Sigmoid colon (tissue), 7 donors: ENCODE measurements around the gene ADAMTS8. TPM values are rescaled to one million over a fixed set of nuclear protein-coding genes. Genes with fewer than 3 reads are reported as not detected.

Experiments used
- DNase-seq: peaks from one replicate; pipeline ENCODE4 v3.0.0-alpha.2; 2019
- H3K27ac ChIP-seq, 4 donors: fragments of 200-600 bp; sonication (generic); one replicate each; pipeline ENCODE4 v1.5.1; 2016 to 2019; ENCODE audit warnings: mild to moderate bottlenecking in 1 of 4
- H3K27me3 ChIP-seq, 3 donors: fragments of 200-600 bp; sonication (generic); one replicate each; pipeline ENCODE4 v1.5.1; 2019; ENCODE audit warnings: mild to moderate bottlenecking in 1 of 3
- H3K36me3 ChIP-seq, 4 donors: fragments of 200-600 bp; sonication (generic); one replicate each; pipeline ENCODE4 v1.5.1; 2016 to 2019
- H3K4me1 ChIP-seq, 4 donors: fragments of 200-600 bp; sonication (generic); one replicate each; pipeline ENCODE4 v1.5.1; 2017 to 2019
- H3K4me3 ChIP-seq, 4 donors: fragments of 200-600 bp; sonication (generic); one replicate each; pipeline ENCODE4 v1.5.1; 2017 to 2019; ENCODE audit warnings: mild to moderate bottlenecking in 2 of 4, moderate library complexity in 1 of 4
- H3K9me3 ChIP-seq, 4 donors: fragments of 200-600 bp in 3 of 4; sonication (generic) in 3 of 4; one replicate each; pipeline versions ENCODE4 v1.5.1 to v1.6.1; 2013 to 2019
- CTCF ChIP-seq, 4 experiments: fragments of 450-650 bp in 3 of 4; fragments of 200-600 bp in 1 of 4; IDR thresholded peaks; one replicate each; pipeline ENCODE4 v1.5.1; 2016 to 2019; ENCODE audit warnings: antibody characterized with exemption in 4 of 4, mild to moderate bottlenecking in 3 of 4, moderate library complexity in 2 of 4
- EP300 ChIP-seq, 4 donors: sonication (generic); formaldehyde crosslinking; IDR thresholded peaks; one replicate each; pipeline ENCODE4 v1.6.1; 2017; ENCODE audit warnings: antibody characterized with exemption in 4 of 4
- POLR2A ChIP-seq, 2 donors: fragments of 450-650 bp; IDR thresholded peaks; one replicate each; pipeline ENCODE4 v1.6.1; 2016; ENCODE audit warnings: antibody characterized with exemption in 2 of 2, mild to moderate bottlenecking in 2 of 2, moderate library complexity in 2 of 2
- POLR2AphosphoS5 ChIP-seq, 4 donors: sonication (generic); formaldehyde crosslinking; IDR thresholded peaks; one replicate each; pipeline ENCODE4 v1.6.1; 2017; ENCODE audit warnings: antibody characterized with exemption in 4 of 4
- WGBS, 2 donors: extraction: QIAGEN DNeasy Blood & Tissue Kit; methylation state at CpG; one replicate each; pipeline ENCODE4 v1.1.7; 2013; 5-methylcytosine and 5-hydroxymethylcytosine counted together
- intact Hi-C: fragments of 100-400 bp; cut with DNase I; formaldehyde crosslinking; loops from one replicate; pipeline ENCODE4 v1.15.1; 2023
- polyA plus RNA-seq, 3 donors: library from polyadenylated mRNA; stranded (reverse); fragments of 200-250 nt; gene quantifications; one replicate each; pipeline ENCODE4 v1.2.3, GENCODE V29; 2013
- total RNA-seq, 4 donors: library from RNA; depleted of rRNA; stranded (reverse); fragments of >200 nt; gene quantifications; one replicate each; pipeline ENCODE4 v1.1.0, GENCODE V29; 2016
- donor health status: healthy with polysubstance abuse.
- donor health status: Bipolar disorder and iron deficiency.
- donor health status: healthy.

Gene ADAMTS8
- total and polyA plus RNA-seq, 7 donors: under 0.01 to 11.9 (median 4.2) TPM; not detected in 1

GRCh38 chr11:130451231-130452019 is 23.0 kb upstream of the ADAMTS8 start:
- intact Hi-C loops: no loop called here
- Histone ChIP-seq H3K4me3 (peak overlapping the region in 2 of 4 donors; percentile 6 to 62), H3K27me3 (peaks cover 0 to 13% (median 0%) of the 10 kb centered on the region in 3 donors), H3K9me3 (no peaks in the 10 kb centered on the region), H3K36me3 (no peaks in the 10 kb centered on the region), H3K27ac (peak overlapping the region in 3 of 4 donors; percentile 38 to 81 (median 79)), H3K4me1 (peaks cover 0 to 22% (median 20%) of the 10 kb centered on the region in 4 donors)
- WGBS, 2 donors: 64 to 74% methylated on average over 6 of the region's 6 CpGs
- TF ChIP-seq EP300 (IDR thresholded peaks at IDR 0.05) (no peak), CTCF (IDR thresholded peaks at IDR 0.05) (no peak), POLR2AphosphoS5 (IDR thresholded peaks at IDR 0.05) (no peak), POLR2A (IDR thresholded peaks at IDR 0.05) (no peak)
- DNase-seq: no peak

DNA sequence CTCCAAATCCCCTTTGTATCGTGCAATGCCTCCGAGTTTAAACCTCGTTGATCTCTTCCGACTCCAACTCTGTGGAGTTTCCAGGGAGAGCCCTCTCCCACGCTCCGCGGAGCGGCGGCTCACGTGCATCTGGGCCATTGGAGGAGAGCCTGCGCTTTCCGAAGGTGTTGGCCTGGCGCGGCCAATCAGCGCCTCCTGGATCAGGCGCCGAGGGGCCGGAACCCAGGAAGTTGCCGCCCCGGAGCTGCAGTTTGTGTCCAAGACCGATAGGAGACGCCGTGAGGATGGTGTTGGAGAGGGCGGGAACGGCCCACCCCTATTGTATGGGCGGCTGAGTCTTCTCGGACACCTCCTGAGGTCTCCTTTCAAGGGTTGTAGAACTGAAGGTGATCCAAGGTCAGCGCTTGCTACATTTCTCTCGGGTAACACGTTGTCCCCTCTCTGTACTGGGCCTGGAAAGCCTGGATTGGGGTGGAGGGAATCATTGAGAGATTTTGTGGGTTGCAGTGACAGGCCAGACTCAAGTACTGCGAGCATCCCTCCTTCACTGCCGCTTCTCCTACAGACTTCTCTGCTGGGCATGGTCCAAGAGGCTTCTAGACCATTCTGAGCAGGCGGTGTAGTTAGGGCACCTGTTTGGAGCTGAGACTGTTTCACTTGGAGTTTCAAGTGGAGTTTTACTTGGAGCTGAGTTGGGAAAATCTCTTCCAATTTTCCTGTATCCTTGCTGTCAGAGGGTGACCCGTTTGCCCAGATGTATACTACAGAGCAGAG is 21.8 kb upstream of the ADAMTS8 start:
- Histone ChIP-seq H3K4me3 (peak overlapping the region; percentile 39 to 63 (median 59)), H3K4me1 (peaks cover 0 to 22% (median 20%) of the 10 kb centered on the region in 4 donors), H3K27ac (peak overlapping the region; percentile 62 to 81 (median 78)), H3K36me3 (no peaks in the 10 kb centered on the region), H3K9me3 (no peaks in the 10 kb centered on the region), H3K27me3 (peaks cover 0 to 13% (median 0%) of the 10 kb centered on the region in 3 donors)
- intact Hi-C loops: no loop called here
- TF ChIP-seq POLR2AphosphoS5 (IDR thresholded peaks at IDR 0.05) (peak; percentile 61 to 80 (median 72)), CTCF (IDR thresholded peaks at IDR 0.05) (peak in 3 of 4 experiments; percentile 22 to 35 (median 33)), POLR2A (IDR thresholded peaks at IDR 0.05) (no peak)
- peak; percentile 92 for DNase-seq
- WGBS, 2 donors: 22 to 32% methylated on average over 34 of the region's 34 CpGs

DNA sequence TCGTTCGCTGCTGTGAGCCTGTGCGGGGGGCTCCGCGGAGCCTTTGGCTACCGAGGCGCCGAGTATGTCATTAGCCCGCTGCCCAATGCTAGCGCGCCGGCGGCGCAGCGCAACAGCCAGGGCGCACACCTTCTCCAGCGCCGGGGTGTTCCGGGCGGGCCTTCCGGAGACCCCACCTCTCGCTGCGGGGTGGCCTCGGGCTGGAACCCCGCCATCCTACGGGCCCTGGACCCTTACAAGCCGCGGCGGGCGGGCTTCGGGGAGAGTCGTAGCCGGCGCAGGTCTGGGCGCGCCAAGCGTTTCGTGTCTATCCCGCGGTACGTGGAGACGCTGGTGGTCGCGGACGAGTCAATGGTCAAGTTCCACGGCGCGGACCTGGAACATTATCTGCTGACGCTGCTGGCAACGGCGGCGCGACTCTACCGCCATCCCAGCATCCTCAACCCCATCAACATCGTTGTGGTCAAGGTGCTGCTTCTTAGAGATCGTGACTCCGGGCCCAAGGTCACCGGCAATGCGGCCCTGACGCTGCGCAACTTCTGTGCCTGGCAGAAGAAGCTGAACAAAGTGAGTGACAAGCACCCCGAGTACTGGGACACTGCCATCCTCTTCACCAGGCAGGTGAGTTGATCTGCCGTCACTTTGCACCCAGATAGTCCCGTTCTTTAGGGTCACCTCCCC is 21.0 kb upstream of the ADAMTS8 start:
- peaks cover 0 to 22% (median 20%) of the 10 kb centered on the region in 4 donors for H3K4me1 ChIP-seq
- H3K9me3 ChIP-seq: no peaks in the 10 kb centered on the region
- 2 to 4% methylated on average over 64 of the region's 64 CpGs for WGBS, 2 donors
- H3K36me3 ChIP-seq: no peaks in the 10 kb centered on the region
- H3K27me3 ChIP-seq: peaks cover 0 to 13% (median 0%) of the 10 kb centered on the region in 3 donors
- peak overlapping the region; percentile 39 to 63 (median 59) for H3K4me3 ChIP-seq
- intact Hi-C loops: no loop called here
- no peak for DNase-seq
- peak overlapping the region; percentile 62 to 81 (median 78) for H3K27ac ChIP-seq
- no peak for TF ChIP-seq EP300 (IDR thresholded peaks at IDR 0.05)
- no peak for TF ChIP-seq POLR2AphosphoS5 (IDR thresholded peaks at IDR 0.05)
- no peak for TF ChIP-seq CTCF (IDR thresholded peaks at IDR 0.05)
- no peak for TF ChIP-seq POLR2A (IDR thresholded peaks at IDR 0.05)

GRCh38 chr11:130448416-130449309 is 20.3 kb upstream of the ADAMTS8 start, which contains the start of gene ADAMTS15:
ADAMTS15 (plus strand) TSS chr11:130448645; CDS start chr11:130448974, 329 bp downstream.
- H3K27me3 ChIP-seq: peaks cover 0 to 13% (median 0%) of the 10 kb centered on the region in 3 donors
- H3K9me3 ChIP-seq: no peaks in the 10 kb centered on the region
- WGBS, 2 donors: 1% methylated on average over 75 of the region's 75 CpGs
- intact Hi-C loops: no loop called here
- TF ChIP-seq POLR2A (IDR thresholded peaks at IDR 0.05): no peak
- TF ChIP-seq POLR2AphosphoS5 (IDR thresholded peaks at IDR 0.05): peak; percentile 62 to 75 (median 74)
- peak within 1 kb of the TSS; percentile 39 to 63 (median 59) for H3K4me3 ChIP-seq
- no peaks in the 10 kb centered on the region for H3K36me3 ChIP-seq
- peak; percentile 91 for DNase-seq
- peaks cover 0 to 22% (median 20%) of the 10 kb centered on the region in 4 donors for H3K4me1 ChIP-seq
- peak within 1 kb of the TSS; percentile 62 to 81 (median 78) for H3K27ac ChIP-seq
